Transverse colon (tissue), 4 donors: Measurements from ENCODE around the gene IFT122. TPM values are rescaled to one million over a fixed set of nuclear protein-coding genes. Genes with fewer than 3 reads are reported as not detected.

ENCODE experiments used
- DNase-seq: peaks from one replicate; pipeline ENCODE4 v3.0.0-alpha.2; 2019
- H3K27ac ChIP-seq, 4 donors: fragments of 200-600 bp; sonication (generic); 2 replicates each; pipeline ENCODE4 v1.5.1; 2016 to 2018; ENCODE audit warnings: inconsistent platforms in 4 of 4
- H3K27me3 ChIP-seq: fragments of 200-600 bp; sonication (generic); 2 replicates; pipeline ENCODE4 v1.5.1; 2017; ENCODE audit warnings: inconsistent platforms
- H3K36me3 ChIP-seq, 4 donors: fragments of 200-600 bp; sonication (generic); 2 replicates each; pipeline ENCODE4 v1.5.1; 2017 to 2019; ENCODE audit warnings: inconsistent platforms in 4 of 4
- H3K4me1 ChIP-seq, 4 donors: fragments of 200-600 bp; sonication (generic); 2 replicates each; pipeline ENCODE4 v1.5.1; 2017 to 2020; ENCODE audit warnings: inconsistent platforms in 4 of 4
- H3K4me3 ChIP-seq, 4 donors: fragments of 200-600 bp; sonication (generic); 1 replicate in 1 of 4; 2 replicates in 3 of 4; pipeline versions ENCODE4 v1.5.1 to v1.6.1; 2017 to 2019; ENCODE audit warnings: inconsistent platforms in 4 of 4
- H3K9me3 ChIP-seq, 2 donors: fragments of 200-600 bp; sonication (generic); 2 replicates each; pipeline ENCODE4 v1.5.1; 2017 to 2019; ENCODE audit warnings: inconsistent platforms in 2 of 2
- EP300 ChIP-seq: sonication (generic); formaldehyde crosslinking; IDR thresholded peaks from one replicate; pipeline ENCODE4 v1.6.1; 2017; ENCODE audit warnings: antibody characterized with exemption, low read depth
- POLR2A ChIP-seq: fragments of 450-650 bp; IDR thresholded peaks from one replicate; pipeline ENCODE4 v1.6.1; 2016; ENCODE audit warnings: antibody characterized with exemption, mild to moderate bottlenecking, moderate library complexity
- POLR2AphosphoS5 ChIP-seq, 3 donors: sonication (generic); formaldehyde crosslinking; IDR thresholded peaks; one replicate each; pipeline ENCODE4 v1.6.1; 2016; ENCODE audit warnings: antibody characterized with exemption in 3 of 3
- WGBS, 2 donors: methylation state at CpG; one replicate each; pipeline ENCODE4 v1.1.5; 2018; ENCODE audit warnings: low coverage in 1 of 2; 5-methylcytosine and 5-hydroxymethylcytosine counted together
- in situ Hi-C, 4 donors: fragments of 200-750 bp; cut with MboI; loops; one replicate each; pipeline versions ENCODE4 v1.15.0 to v1.15.1; 2017; ENCODE audit warnings: low sequenced_read_pairs in 3 of 4, low pct_ligation_motif_present in 1 of 4, low pct_unique_long_range_greater_than_20kb in 1 of 4
- intact Hi-C: fragments of 100-400 bp; cut with DNase I; formaldehyde crosslinking; loops from one replicate; pipeline ENCODE4 v1.15.1; 2023; ENCODE audit warnings: low total_unique reads
- total RNA-seq, 4 donors: library from RNA; depleted of rRNA; stranded (reverse); fragments of >200 nt; gene quantifications; one replicate each; pipeline ENCODE4 v1.1.0, GENCODE V29; 2016
- TF ChIP-seq, protein P1 (sequence below), 5 experiments: fragments of 200-600 bp in 3 of 5; fragments of 450-650 bp in 2 of 5; sonication (generic) in 3 of 5; IDR thresholded peaks; 1 replicate in 2 of 5; 2 replicates in 3 of 5; pipeline ENCODE4 v1.5.1; 2016 to 2017; ENCODE audit warnings: antibody characterized with exemption in 5 of 5, inconsistent platforms in 3 of 5, mild to moderate bottlenecking in 2 of 5, moderate library complexity in 1 of 5

Gene IFT122
- total RNA-seq, 4 donors from 2014 or later, result 15.0 to 77.6 (median 16.7) TPM

DNA sequence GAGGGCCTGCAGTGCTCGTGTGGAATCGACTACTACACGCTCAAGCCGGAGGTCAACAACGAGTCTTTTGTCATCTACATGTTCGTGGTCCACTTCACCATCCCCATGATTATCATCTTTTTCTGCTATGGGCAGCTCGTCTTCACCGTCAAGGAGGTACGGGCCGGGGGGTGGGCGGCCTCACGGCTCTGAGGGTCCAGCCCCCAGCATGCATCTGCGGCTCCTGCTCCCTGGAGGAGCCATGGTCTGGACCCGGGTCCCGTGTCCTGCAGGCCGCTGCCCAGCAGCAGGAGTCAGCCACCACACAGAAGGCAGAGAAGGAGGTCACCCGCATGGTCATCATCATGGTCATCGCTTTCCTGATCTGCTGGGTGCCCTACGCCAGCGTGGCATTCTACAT is 92.2 kb downstream of the IFT122 start:
- TF ChIP-seq, protein P1, sequence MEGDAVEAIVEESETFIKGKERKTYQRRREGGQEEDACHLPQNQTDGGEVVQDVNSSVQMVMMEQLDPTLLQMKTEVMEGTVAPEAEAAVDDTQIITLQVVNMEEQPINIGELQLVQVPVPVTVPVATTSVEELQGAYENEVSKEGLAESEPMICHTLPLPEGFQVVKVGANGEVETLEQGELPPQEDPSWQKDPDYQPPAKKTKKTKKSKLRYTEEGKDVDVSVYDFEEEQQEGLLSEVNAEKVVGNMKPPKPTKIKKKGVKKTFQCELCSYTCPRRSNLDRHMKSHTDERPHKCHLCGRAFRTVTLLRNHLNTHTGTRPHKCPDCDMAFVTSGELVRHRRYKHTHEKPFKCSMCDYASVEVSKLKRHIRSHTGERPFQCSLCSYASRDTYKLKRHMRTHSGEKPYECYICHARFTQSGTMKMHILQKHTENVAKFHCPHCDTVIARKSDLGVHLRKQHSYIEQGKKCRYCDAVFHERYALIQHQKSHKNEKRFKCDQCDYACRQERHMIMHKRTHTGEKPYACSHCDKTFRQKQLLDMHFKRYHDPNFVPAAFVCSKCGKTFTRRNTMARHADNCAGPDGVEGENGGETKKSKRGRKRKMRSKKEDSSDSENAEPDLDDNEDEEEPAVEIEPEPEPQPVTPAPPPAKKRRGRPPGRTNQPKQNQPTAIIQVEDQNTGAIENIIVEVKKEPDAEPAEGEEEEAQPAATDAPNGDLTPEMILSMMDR (IDR thresholded peaks at IDR 0.05), result no peak
- no peak for TF ChIP-seq EP300
- TF ChIP-seq POLR2AphosphoS5 (IDR thresholded peaks at IDR 0.05), result no peak
- no peak for TF ChIP-seq POLR2A
- no peaks in the 10 kb centered on the region for H3K36me3 ChIP-seq
- in situ Hi-C loops, result no loop called here

GRCh38 chr3:129533406-129533805 is 93.4 kb downstream of the IFT122 start:
- Histone ChIP-seq H3K9me3 (no peaks in the 10 kb centered on the region), H3K27me3 (no peaks in the 10 kb centered on the region), H3K4me1 (no peaks in the 10 kb centered on the region)

More for the DNA sequence above, 92.2 kb downstream of the IFT122 start:
- H3K4me3 ChIP-seq, result no peak overlapping the region
- no peak for DNase-seq
- H3K4me1 ChIP-seq, result no peaks in the 10 kb centered on the region
- H3K27ac ChIP-seq, result no peak overlapping the region
- intact Hi-C loops, result no loop called here
- H3K27me3 ChIP-seq, result no peaks in the 10 kb centered on the region
- no peaks in the 10 kb centered on the region for H3K9me3 ChIP-seq
- WGBS, 2 donors, result 94% methylated on average over 20 of the region's 20 CpGs; no CpG with 5 or more reads in 1 of the 2 donors

DNA sequence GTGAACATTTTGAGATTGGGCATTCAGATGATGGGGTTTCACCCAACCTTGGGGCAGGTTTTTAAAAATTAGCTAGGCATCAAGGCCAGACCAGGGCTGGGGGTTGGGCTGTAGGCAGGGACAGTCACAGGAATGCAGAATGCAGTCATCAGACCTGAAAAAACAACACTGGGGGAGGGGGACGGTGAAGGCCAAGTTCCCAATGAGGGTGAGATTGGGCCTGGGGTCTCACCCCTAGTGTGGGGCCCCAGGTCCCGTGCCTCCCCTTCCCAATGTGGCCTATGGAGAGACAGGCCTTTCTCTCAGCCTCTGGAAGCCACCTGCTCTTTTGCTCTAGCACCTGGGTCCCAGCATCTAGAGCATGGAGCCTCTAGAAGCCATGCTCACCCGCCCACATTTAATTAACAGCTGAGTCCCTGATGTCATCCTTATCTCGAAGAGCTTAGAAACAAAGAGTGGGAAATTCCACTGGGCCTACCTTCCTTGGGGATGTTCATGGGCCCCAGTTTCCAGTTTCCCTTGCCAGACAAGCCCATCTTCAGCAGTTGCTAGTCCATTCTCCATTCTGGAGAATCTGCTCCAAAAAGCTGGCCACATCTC is 94.5 kb downstream of the IFT122 start:
- no peak overlapping the region for H3K4me3 ChIP-seq
- TF ChIP-seq POLR2AphosphoS5 (IDR thresholded peaks at IDR 0.05) (no peak), POLR2A (no peak), EP300 (no peak)
- TF ChIP-seq, protein P1 (IDR thresholded peaks at IDR 0.05), result no peak
- in situ Hi-C loops, result no loop called here
- no peaks in the 10 kb centered on the region for H3K9me3 ChIP-seq
- intact Hi-C loops, result no loop called here
- DNase-seq, result no peak
- H3K36me3 ChIP-seq, result no peaks in the 10 kb centered on the region
- H3K27me3 ChIP-seq, result no peaks in the 10 kb centered on the region
- no peak overlapping the region for H3K27ac ChIP-seq
- no peaks in the 10 kb centered on the region for H3K4me1 ChIP-seq
- WGBS, 2 donors, result 78% methylated on average over 4 of the region's 4 CpGs; no CpG with 5 or more reads in 1 of the 2 donors

More at GRCh38 chr3:129533406-129533805, 93.4 kb downstream of the IFT122 start:
- no peak overlapping the region for H3K27ac ChIP-seq
- no peaks in the 10 kb centered on the region for H3K36me3 ChIP-seq
- WGBS, 2 donors, result 91% methylated on average over 16 of the region's 16 CpGs; no CpG with 5 or more reads in 1 of the 2 donors
- intact Hi-C loops, result no loop called here
- H3K4me3 ChIP-seq, result no peak overlapping the region
- no peak for DNase-seq
- in situ Hi-C loops, result no loop called here
- TF ChIP-seq EP300, result no peak
- TF ChIP-seq, protein P1 (IDR thresholded peaks at IDR 0.05), result no peak
- TF ChIP-seq POLR2A, result no peak
- TF ChIP-seq POLR2AphosphoS5 (IDR thresholded peaks at IDR 0.05), result no peak

DNA sequence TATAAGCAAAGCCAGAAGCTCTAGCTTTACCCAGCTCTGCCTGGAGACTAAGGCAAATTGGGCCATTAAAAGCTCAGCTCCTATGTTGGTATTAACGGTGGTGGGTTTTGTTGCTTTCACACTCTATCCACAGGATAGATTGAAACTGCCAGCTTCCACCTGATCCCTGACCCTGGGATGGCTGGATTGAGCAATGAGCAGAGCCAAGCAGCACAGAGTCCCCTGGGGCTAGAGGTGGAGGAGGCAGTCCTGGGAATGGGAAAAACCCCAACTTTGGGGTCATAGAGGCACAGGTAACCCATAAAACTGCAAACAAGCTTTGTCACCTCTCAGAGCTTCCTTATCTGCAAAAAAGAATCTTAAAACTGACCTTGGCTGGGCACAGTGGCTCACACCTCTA is 95.1 kb downstream of the IFT122 start:
- Histone ChIP-seq H3K27me3 (no peaks in the 10 kb centered on the region), H3K27ac (no peak overlapping the region), H3K4me1 (no peaks in the 10 kb centered on the region), H3K4me3 (no peak overlapping the region), H3K9me3 (no peaks in the 10 kb centered on the region), H3K36me3 (no peaks in the 10 kb centered on the region)
- 59% methylated on average over 1 of the region's 1 CpG; no CpG with 5 or more reads in 1 of the 2 donors for WGBS, 2 donors
- DNase-seq, result no peak
- in situ Hi-C loops, result no loop called here
- intact Hi-C loops, result no loop called here
- TF ChIP-seq POLR2A (no peak), EP300 (no peak)
- TF ChIP-seq, protein P1 (IDR thresholded peaks at IDR 0.05), result no peak
